LNCAP (cell line): ENCODE measurements around the gene ZC2HC1B.

Source experiments
- CTCF ChIP-seq: fragments of 450-650 bp; IDR thresholded peaks from 2 replicates; pipeline ENCODE4 v1.5.1; 2017; ENCODE audit warnings: mild to moderate bottlenecking

Gene ZC2HC1B

GRCh38 chr6:143948208-143948607, 83.9 kb downstream of the ZC2HC1B start:
- TF ChIP-seq CTCF, result no peak

DNA sequence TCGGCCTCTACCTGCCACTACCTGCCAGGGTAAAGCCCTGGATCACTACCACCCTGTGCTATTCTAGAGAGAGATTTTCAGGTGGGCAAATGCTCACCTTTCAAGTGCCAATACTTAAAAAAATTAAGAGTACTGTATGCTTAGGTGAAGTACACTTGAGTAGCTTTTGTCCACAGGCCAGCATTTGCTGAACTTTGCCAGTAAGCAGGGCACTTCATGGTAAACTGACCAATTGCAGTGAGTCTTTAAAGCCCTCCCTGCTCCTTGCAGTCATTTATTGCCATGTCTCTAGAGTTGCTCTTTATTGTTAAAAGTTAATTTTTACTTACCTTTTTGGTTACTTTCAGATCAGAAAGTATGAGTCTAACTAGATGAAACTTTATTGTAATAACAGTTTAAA, 85.3 kb downstream of the ZC2HC1B start:
- TF ChIP-seq CTCF, result no peak

DNA sequence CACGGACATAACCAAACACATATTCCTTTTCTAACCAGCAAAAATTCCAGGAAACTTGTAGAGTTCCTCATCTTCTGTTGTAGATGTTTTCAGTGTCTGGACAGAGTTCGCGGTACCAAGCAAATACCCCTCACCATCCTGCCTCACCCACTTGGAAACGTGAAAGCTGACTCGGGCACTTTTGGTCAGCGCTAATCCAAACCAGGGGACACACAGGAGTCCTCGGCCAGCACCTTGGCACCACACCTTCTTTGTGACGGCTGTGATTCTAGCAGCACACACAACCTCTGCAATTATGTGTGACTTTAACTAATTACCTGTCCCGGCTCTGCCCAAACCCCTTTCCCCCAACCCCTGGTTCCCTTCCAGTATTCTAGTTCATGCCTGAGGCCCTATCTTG, 85.7 kb downstream of the ZC2HC1B start:
- TF ChIP-seq CTCF, result no peak

DNA sequence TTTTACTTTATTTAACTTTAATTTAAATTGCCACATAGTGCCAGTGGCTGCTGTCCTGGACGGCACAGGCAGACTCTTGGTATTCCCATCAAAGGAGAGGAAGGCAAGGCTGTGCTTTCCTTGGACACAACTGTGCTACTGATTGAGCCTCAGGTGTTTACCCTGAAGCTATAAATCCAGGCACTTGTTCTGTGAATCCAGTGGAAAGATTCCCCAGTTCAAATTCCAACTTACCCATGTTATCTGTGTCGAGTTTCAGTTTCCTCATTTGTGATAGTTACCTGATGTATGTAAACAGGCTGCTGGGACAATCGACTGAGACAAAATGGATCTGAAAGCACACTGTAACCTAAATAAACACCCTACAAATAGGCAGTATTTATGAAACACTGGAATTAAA, 86.6 kb downstream of the ZC2HC1B start:
- TF ChIP-seq CTCF, result no peak

DNA sequence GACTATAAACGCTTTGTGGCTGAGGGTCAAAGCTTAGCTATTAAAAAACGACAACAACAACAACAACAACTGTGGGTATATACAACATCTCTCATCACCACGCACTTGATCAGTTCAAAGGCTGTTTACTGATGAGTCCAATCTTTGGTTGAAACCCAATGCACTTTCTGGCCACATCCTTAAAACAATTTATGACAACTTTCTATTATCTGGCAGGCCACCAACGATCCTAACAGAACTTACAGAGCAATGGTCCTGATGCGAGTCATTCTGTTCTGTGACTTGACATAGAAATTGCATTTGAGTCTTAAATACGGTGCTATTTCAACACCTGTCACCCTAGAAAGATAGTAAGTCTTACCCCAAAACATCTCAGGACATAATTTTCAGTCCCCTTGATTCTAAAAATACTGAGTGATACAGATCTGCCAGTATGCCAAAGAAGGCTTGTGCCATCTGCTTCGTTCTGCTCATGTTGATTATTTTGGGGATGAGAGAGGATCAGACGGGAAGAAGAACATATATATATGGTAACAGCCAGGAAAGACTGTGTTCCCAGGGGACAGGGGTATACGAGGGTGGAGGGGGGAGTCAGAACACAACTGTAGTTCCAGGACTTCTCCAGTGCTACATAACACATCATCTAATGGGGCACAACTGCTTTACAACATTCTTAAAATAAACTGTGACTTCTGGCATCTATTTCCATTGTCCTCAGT, 87.9 kb downstream of the ZC2HC1B start:
- TF ChIP-seq CTCF, result no peak

GRCh38 chr6:143952947-143953701, 88.8 kb downstream of the ZC2HC1B start:
- TF ChIP-seq CTCF, result no peak

- TF ChIP-seq CTCF, result no peak
These were observed 89.6 kb downstream of the ZC2HC1B start for GRCh38 chr6:143953922-143954321.
